ENCODE measurements around the gene NF1. TPM values are rescaled to one million over a fixed set of nuclear protein-coding genes. Genes with fewer than 3 reads are reported as not detected.

NF1 gene
- total and polyA plus RNA-seq, 8 donors = 45.0 to 57.7 (median 52.0) TPM

- no peak overlapping the region for H3K4me3 ChIP-seq
- H3K27ac ChIP-seq = no peak overlapping the region
- TF ChIP-seq CTCF (IDR thresholded peaks at IDR 0.05) = no peak
- H3K27me3 ChIP-seq = no peaks in the 10 kb centered on the region
- DNase-seq = no peak
- no peak for ATAC-seq
- no peaks in the 10 kb centered on the region for H3K4me1 ChIP-seq
- intact Hi-C loops (cut with DNase I) = no loop called here
- no peaks in the 10 kb centered on the region for H3K36me3 ChIP-seq
- H3K9me3 ChIP-seq = no peaks in the 10 kb centered on the region
Observed at GRCh38 chr17:31058976-31059375, 35.8 kb upstream of the NF1 start.

- H3K36me3 ChIP-seq = no peaks in the 10 kb centered on the region
- no peak for TF ChIP-seq CTCF (IDR thresholded peaks at IDR 0.05)
- no peaks in the 10 kb centered on the region for H3K4me1 ChIP-seq
- no peak for DNase-seq
- no peaks in the 10 kb centered on the region for H3K9me3 ChIP-seq
- H3K27me3 ChIP-seq = no peaks in the 10 kb centered on the region
- H3K4me3 ChIP-seq = no peak overlapping the region
- intact Hi-C loops (cut with DNase I) = no loop called here
- no peak for ATAC-seq
- H3K27ac ChIP-seq = no peak overlapping the region
Observed at GRCh38 chr17:31060791-31061550, 33.8 kb upstream of the NF1 start.

GRCh38 chr17:31061678-31062077 lies 33.1 kb upstream of the NF1 start:
- Histone ChIP-seq H3K4me1 (no peaks in the 10 kb centered on the region), H3K36me3 (no peaks in the 10 kb centered on the region), H3K27ac (no peak overlapping the region), H3K4me3 (no peak overlapping the region), H3K27me3 (no peaks in the 10 kb centered on the region), H3K9me3 (no peaks in the 10 kb centered on the region)
- ATAC-seq (no peak), DNase-seq (no peak)
- no peak for TF ChIP-seq CTCF (IDR thresholded peaks at IDR 0.05)
- intact Hi-C loops (cut with DNase I) = no loop called here

- intact Hi-C loops (cut with DNase I) = no loop called here
- Histone ChIP-seq H3K4me1 (peaks cover 0 to 4% of the 10 kb centered on the region in 2 donors), H3K27ac (no peak overlapping the region), H3K27me3 (no peaks in the 10 kb centered on the region), H3K4me3 (no peak overlapping the region), H3K36me3 (no peaks in the 10 kb centered on the region), H3K9me3 (no peaks in the 10 kb centered on the region)
- no peak for TF ChIP-seq CTCF (IDR thresholded peaks at IDR 0.05)
- no peak for DNase-seq
- no peak for ATAC-seq
Observed at GRCh38 chr17:31062346-31062745, 32.4 kb upstream of the NF1 start.

GRCh38 chr17:31064707-31065106 lies 30.1 kb upstream of the NF1 start:
- DNase-seq = no peak
- Histone ChIP-seq H3K4me1 (peaks cover 0 to 19% of the 10 kb centered on the region in 2 donors), H3K9me3 (no peaks in the 10 kb centered on the region), H3K27ac (no peak overlapping the region), H3K36me3 (no peaks in the 10 kb centered on the region), H3K27me3 (no peaks in the 10 kb centered on the region), H3K4me3 (no peak overlapping the region)
- intact Hi-C loops (cut with DNase I) = no loop called here
- no peak for TF ChIP-seq CTCF (IDR thresholded peaks at IDR 0.05)
- no peak for ATAC-seq
